NCI-H446 (cell line): ENCODE measurements around the gene TACC2.
A peak's percentile ranks its signal among the peaks of the same experiment; 100 is the strongest.

ENCODE experiments used
- DNase-seq, 2 experiments: peaks; one replicate each; lab custom pipeline; 2025; lab: John Stamatoyannopoulos, UW

Gene TACC2

DNA sequence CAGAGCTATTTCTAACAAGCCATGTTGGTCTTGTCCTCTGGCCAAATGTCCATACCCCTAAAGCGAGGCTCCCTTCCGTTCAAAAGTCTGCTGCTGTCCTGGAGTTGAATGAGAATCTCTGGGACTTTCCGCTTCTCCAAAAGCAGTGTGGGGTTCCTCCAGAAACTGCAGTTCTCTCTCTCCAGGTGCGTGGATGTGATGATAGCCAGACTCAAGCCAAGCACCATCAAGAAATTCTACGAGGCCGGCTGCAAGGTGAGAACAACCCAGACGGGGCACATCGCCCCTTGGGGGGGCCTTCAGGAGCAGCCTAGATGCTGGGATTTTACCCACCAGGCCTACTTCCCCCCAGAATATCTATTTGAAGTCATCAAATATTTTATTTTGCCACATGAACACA, 308.6 kb downstream of the TACC2 start:
- no peak for DNase-seq

DNA sequence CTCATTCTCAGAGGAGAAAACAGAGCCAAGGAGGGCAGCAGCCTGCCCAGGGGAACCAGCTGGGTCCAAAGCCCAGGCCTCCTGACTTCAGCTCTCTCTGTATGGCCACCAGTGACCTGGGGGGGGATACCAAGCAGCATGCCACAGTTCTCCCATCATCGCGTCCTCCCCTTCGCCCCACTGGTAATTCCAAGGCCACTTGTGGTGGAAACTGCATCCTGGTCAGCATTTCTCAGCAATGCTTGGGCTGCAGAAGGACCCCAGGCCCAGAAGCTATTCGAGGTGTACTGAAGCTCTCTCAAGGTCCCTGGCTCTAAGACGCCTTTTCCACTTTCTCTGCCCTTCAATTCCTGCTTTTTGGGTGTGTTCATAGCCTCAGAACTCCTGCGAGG, 309.2 kb downstream of the TACC2 start:
- DNase-seq: no peak

DNA sequence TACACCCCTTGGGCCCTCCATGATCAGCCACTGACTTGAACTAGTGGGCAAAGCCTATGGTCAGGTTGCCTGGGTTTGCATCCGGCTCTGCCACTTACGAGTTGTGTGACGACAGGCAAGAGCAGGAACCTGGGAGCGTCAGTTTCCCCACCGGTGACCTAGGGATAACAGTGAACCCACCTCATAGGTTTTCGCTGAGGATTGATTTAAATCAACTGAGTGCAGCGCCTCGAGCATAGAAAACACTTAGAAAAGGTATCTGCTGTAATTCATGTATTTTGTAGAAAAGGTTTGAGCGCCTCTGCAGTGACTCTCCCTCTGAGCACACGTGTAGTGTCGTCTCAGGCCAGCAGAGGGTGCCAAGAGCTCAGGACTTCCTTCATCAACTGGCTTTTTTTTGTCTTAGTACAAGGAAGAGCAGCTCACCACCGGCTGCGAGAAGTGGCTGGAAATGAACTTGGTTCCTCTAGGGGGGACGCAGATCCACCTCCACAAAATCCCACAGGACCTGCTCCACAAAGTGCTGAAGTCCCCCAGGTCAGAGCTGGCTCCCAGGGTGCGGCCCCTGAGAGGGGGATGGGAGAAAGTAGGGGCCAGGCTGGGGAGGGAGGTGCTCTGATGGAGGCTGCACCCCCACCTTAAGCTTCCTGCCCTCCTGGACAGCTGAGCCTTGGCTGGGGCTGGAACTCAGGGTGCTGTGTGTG, 309.8 kb downstream of the TACC2 start:
- DNase-seq: peak; percentile 27 to 72

DNA sequence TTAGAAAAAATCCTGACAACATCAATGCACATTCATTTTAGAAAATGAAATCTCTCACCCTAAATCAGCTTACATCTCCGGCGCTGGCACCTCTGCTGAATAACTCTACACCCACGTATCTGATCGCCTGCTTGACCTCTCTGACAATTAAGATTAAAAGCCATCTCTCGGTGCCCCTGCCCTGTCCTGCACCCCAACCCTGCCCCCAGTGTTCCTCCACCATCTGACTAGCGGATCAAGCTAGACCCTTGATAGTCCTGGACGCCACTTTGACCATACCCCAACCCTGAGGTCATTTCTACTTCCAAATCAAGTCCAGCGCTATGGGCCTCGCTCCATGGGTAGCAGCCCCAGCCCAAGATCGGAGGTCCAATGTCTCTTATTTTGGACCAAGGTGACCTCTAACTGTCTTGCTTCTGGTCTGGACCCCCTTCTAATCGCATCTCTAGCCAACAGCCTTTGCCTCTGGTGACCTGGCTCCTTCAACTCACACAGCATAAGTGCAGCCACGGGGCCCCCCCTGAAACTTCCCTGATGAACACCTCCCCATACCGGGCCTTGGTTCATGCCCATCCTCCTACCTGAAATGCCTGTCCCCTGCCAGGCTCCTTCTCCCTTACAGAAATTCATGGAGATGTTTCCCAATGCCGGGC, 310.6 kb downstream of the TACC2 start:
- no peak for DNase-seq

DNA sequence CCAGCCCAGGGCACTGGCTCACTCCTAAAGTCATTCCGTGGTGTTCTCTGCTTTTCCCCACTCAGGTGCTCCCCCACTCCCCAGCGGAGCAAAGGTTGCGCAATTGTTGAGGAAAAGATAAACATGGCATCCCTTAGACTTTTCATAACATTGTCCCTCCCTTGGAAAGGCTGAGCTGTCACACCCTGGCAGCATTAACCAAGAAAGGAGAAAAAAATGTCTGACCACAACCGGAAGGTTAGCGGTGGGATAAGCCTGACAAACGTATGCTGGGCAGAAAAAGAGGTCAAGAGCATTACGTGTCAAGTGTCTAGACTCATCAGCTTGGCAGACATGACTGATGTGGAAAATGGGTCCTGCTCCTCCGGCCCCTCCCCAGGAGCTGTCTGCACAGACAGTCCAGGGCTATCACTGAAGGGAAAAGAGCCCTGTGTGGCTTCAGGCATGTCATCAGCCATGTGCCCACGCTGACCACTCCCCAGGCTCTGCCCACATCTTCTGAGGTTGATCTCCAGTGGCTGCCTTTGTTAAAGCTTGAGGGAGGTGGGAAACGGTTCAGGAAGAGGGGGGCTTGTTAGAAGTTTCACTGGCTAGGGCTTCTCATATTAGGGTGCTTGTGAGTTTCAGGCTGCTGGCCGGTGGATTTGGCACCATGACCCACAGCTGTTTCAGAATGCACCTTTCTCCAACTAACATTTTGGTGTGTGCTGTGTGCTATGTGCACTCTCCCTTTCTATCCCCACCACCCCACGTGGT, 312.3 kb downstream of the TACC2 start:
- DNase-seq: no peak

DNA sequence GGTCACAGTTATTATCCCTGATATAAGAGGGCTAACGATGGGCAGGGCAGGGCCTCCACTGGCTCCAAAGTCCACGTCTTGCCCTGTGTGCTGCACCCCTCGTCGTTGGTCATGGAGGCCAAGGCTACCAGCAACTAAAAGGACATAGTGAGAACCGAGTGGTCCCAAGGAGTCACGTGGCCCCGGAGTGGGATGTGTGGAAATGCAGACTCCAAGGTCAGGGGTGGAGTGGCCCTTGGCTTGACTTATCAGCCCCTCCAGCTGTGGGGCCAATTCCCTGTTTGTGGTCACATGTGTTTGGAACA, 312.8 kb downstream of the TACC2 start:
- no peak for DNase-seq

DNA sequence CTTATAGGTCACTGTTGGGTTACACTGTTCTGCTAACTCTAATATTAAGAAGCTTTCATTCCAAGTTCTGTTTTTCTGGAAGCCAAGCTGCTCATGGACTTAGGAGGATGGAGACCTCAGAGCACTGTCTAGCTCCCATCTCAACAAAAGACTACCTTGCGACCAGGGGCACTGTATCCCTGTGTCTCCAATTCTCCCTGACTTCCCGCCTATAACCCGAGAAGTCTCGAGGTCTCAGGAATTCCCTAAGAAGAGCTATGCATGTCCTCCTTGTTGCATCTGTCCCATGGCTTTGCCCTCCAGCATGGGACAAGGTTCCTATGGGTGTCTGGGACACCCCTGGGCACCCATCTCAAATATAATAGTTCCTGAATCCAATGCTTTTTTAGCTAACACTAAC, 313.4 kb downstream of the TACC2 start:
- no peak for DNase-seq

DNA sequence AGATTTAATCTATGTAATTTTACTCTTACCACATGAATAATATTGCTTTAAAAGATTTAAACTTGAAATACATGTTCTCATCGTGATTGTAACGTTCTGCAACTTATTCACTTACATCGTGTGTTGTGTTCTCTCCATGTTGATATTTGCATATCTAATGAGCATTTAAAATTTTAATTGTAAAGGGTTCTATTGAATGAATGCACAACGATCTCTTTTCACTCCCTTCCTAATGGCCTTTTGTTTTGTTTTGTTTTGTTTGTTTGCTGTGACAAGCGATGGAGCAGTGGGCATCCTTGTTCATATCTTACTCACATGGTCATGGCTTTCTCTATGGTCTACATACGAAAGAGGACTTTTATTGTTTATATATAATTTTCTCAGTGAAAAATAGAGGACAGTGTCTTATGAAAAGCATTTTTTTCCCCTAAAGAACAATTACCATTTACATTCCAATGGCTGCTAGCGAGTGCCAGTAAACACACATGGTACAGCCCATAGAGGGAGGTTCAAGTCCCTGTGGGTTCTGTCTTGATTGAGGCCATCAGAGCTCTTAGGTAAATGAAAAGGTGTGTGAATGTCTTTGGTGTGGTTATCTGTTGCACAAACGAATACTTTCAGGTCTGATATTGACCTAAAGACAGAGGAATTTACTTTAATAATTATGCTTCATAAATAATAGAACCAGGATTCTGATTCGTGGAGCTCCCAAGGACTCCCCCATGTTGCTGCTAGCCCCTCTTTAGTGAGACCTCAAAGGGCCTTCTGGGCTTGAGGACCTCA, 314.5 kb downstream of the TACC2 start:
- DNase-seq: no peak
